HFFc6 (cell line): ENCODE measurements around the gene CD2. TPM values are rescaled to one million over a fixed set of nuclear protein-coding genes. Genes with fewer than 3 reads are reported as not detected.

Source experiments
- DNase-seq: peaks from one replicate; pipeline ENCODE4 v3.0.0-alpha.2; 2018
- H3K27ac Mint-ChIP-seq: 2 replicates; pipeline ENCODE4 v1.8.0; 2020; ENCODE audit warnings: mild to moderate bottlenecking, mixed read lengths
- H3K27me3 Mint-ChIP-seq: 2 replicates; pipeline ENCODE4 v1.8.0; 2021; ENCODE audit warnings: mild to moderate bottlenecking, moderate library complexity, mixed read lengths; ENCODE audit not compliant: insufficient read depth
- H3K36me3 Mint-ChIP-seq: 2 replicates; pipeline ENCODE4 v1.8.0; 2021; ENCODE audit warnings: low read depth, mixed read lengths
- H3K4me1 Mint-ChIP-seq: 2 replicates; pipeline ENCODE4 v1.8.0; 2020; ENCODE audit warnings: low read depth, mixed read lengths
- H3K4me3 Mint-ChIP-seq: 2 replicates; pipeline ENCODE4 v1.8.0; 2020; ENCODE audit warnings: mild to moderate bottlenecking, moderate library complexity, mixed read lengths
- H3K9me3 Mint-ChIP-seq: 2 replicates; pipeline ENCODE4 v1.8.0; 2020; ENCODE audit warnings: mild to moderate bottlenecking, mixed read lengths
- total RNA-seq, 6 experiments: library from RNA; stranded (reverse); fragmentation: NEBNext Ultra II Directional; extraction: Animal tissue kit (Norgen Biotek cat#: 25700); gene quantifications; 2 replicates in 1 of 6; 3 replicates in 5 of 6; pipeline ENCODE4 v1.2.3, GENCODE V29; 2021
- TF ChIP-seq, protein P1 (sequence below): fragments of 200-600 bp; sonication (generic); IDR thresholded peaks from 2 replicates; pipeline ENCODE4 v1.5.0; 2021; ENCODE audit warnings: antibody characterized with exemption, mild to moderate bottlenecking

The CD2 gene
- total RNA-seq, 6 experiments from 2014 or later, result not detected

GRCh38 chr1:116710420-116711262 is 43.6 kb upstream of the CD2 start:
- H3K9me3 Mint-ChIP-seq, result no peaks in the 10 kb centered on the region
- H3K27ac Mint-ChIP-seq, result no peak overlapping the region
- no peak overlapping the region for H3K4me3 Mint-ChIP-seq
- DNase-seq, result no peak
- peaks cover 9% of the 10 kb centered on the region for H3K27me3 Mint-ChIP-seq
- TF ChIP-seq, protein P1, sequence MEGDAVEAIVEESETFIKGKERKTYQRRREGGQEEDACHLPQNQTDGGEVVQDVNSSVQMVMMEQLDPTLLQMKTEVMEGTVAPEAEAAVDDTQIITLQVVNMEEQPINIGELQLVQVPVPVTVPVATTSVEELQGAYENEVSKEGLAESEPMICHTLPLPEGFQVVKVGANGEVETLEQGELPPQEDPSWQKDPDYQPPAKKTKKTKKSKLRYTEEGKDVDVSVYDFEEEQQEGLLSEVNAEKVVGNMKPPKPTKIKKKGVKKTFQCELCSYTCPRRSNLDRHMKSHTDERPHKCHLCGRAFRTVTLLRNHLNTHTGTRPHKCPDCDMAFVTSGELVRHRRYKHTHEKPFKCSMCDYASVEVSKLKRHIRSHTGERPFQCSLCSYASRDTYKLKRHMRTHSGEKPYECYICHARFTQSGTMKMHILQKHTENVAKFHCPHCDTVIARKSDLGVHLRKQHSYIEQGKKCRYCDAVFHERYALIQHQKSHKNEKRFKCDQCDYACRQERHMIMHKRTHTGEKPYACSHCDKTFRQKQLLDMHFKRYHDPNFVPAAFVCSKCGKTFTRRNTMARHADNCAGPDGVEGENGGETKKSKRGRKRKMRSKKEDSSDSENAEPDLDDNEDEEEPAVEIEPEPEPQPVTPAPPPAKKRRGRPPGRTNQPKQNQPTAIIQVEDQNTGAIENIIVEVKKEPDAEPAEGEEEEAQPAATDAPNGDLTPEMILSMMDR, result no peak
- no peaks in the 10 kb centered on the region for H3K36me3 Mint-ChIP-seq
- H3K4me1 Mint-ChIP-seq, result no peaks in the 10 kb centered on the region

DNA sequence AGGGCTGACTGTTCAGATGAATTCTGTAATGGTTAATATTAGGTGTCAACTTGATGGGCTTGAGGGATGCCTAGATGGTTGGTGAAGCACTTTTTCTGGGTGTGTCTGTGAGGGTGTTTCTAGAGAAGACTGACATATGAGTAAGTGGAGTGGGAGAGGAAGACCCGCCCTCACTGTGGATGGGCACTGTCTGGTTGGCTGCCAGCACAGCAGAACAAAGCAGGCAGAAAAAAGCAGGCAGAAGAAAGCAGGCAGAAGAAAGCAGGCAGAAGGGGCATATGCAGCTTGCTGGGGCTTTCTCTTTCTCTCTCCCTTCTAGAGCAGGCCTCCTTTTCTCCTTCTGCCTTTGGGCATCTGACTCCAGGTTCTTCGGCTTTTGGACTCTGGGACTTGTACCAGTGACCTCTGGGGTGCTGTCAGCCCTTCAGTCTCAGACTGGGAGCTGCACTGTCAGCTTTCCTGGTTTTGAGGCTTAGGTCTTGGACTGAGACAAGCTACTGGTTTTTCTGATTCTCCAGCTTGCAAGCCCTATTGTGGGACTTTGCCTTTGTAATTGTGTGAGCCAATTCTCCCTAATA is 42.9 kb upstream of the CD2 start:
- TF ChIP-seq, protein P1, result no peak
- no peaks in the 10 kb centered on the region for H3K4me1 Mint-ChIP-seq
- no peak overlapping the region for H3K4me3 Mint-ChIP-seq
- DNase-seq, result no peak
- H3K27me3 Mint-ChIP-seq, result peaks cover 6% of the 10 kb centered on the region
- H3K36me3 Mint-ChIP-seq, result no peaks in the 10 kb centered on the region
- no peaks in the 10 kb centered on the region for H3K9me3 Mint-ChIP-seq
- no peak overlapping the region for H3K27ac Mint-ChIP-seq

DNA sequence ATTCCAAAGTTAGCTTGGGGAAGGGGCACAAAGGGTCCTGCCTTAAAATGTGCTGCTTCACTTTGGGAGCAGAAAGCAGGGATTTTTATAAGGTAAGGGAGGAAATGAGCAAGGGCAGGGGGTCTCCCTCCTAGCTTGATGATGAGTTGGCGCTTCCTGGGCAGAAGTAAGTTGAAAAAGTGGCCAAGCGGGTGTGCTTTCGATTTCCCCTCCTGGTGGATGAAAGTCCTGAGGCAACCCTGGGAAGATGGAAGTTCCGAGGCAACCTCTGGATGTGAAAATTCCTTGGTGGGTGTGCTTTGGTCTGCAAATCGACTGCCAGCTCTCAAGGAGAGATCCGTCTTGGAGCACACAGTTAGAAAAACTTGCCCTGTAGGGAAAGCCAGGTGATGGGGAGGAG is 41.7 kb upstream of the CD2 start:
- Mint-ChIP-seq H3K27ac (no peak overlapping the region), H3K27me3 (peaks cover 3% of the 10 kb centered on the region), H3K4me1 (no peaks in the 10 kb centered on the region), H3K4me3 (no peak overlapping the region), H3K9me3 (no peaks in the 10 kb centered on the region), H3K36me3 (no peaks in the 10 kb centered on the region)
- TF ChIP-seq, protein P1, result no peak
- no peak for DNase-seq

DNA sequence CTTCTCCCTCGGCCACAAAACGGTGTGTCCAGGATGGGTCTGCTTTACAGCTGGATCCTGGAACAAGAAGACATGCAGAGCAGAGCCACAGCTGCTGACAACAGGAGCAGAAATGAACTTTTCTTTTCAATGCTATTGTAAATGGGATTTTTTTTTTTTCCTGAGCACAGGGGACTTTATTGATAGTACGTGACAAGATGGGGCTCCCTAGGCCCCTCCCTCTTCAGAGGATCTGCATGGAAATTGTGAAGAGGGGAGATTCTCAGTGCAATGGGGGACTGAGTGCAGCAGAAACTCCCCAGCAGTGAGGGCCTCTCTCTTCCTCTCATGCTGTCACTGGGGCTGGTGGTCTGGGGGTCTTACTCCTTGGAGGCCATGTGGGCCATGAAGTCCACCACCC is 40.8 kb upstream of the CD2 start:
- H3K4me1 Mint-ChIP-seq, result no peaks in the 10 kb centered on the region
- no peak overlapping the region for H3K4me3 Mint-ChIP-seq
- no peak overlapping the region for H3K27ac Mint-ChIP-seq
- TF ChIP-seq, protein P1, result no peak
- DNase-seq, result no peak
- no peaks in the 10 kb centered on the region for H3K9me3 Mint-ChIP-seq
- no peaks in the 10 kb centered on the region for H3K36me3 Mint-ChIP-seq
- H3K27me3 Mint-ChIP-seq, result peaks cover 2% of the 10 kb centered on the region

- H3K36me3 Mint-ChIP-seq, result no peaks in the 10 kb centered on the region
- no peak overlapping the region for H3K4me3 Mint-ChIP-seq
- no peak for DNase-seq
- H3K27me3 Mint-ChIP-seq, result peaks cover 4% of the 10 kb centered on the region; the same call in 1 of the 2 replicates
- TF ChIP-seq, protein P1, result no peak
- no peak overlapping the region for H3K27ac Mint-ChIP-seq
- H3K4me1 Mint-ChIP-seq, result no peaks in the 10 kb centered on the region
- H3K9me3 Mint-ChIP-seq, result no peaks in the 10 kb centered on the region
These were observed 37.8 kb upstream of the CD2 start for GRCh38 chr1:116716391-116716790.
